B cell (primary cell): ENCODE measurements around the gene SLC1A1. TPM values are rescaled to one million over a fixed set of nuclear protein-coding genes. Genes with fewer than 3 reads are reported as not detected.

ENCODE experiments used
- ATAC-seq: fragments of 200-7000 bp; cut with Tn5 transposase; one replicate; pipeline ENCODE4 v1.10.0; 2021; ENCODE audit warnings: low read depth, mild to moderate bottlenecking, moderate number of reproducible peaks, moderate library complexity
- CTCF ChIA-PET: fragments of 350-600 bp; sonication (Branson Sonifier 250); formaldehyde crosslinking; loops from one replicate; lab custom pipeline; 2021; ENCODE audit warnings: antibody characterized with exemption, inconsistent platforms; lab: Charles Lee
- POLR2A ChIA-PET: fragments of 350-600 bp; sonication (Branson Sonifier 250); formaldehyde crosslinking; loops from one replicate; lab custom pipeline; 2021; ENCODE audit warnings: antibody characterized with exemption; lab: Charles Lee
- DNase-seq: peaks from one replicate; pipeline ENCODE4 v3.0.0; 2013
- H2AFZ ChIP-seq: 2 replicates; pipeline ENCODE4 v1.6.1; 2012; ENCODE audit warnings: mild to moderate bottlenecking, low read depth, low read length; ENCODE audit not compliant: insufficient read depth, poor library complexity, severe bottlenecking
- H3K27ac ChIP-seq, 2 donors: 1 replicate in 1 of 2; 2 replicates in 1 of 2; pipeline ENCODE4 v1.5.1; 2012 to 2013; ENCODE audit warnings: low read length in 2 of 2, mild to moderate bottlenecking in 2 of 2, moderate library complexity in 1 of 2
- H3K27me3 ChIP-seq, 4 experiments: fragments of 200-600 bp in 1 of 4; sonication (generic) in 1 of 4; replicated peaks in 1 of 4; 1 replicate in 2 of 4; 2 replicates in 2 of 4; pipeline versions ENCODE4 v1.6.1 to v1.7.0; 2013 to 2016; ENCODE audit warnings: low read length in 3 of 4, mild to moderate bottlenecking in 2 of 4, mixed read lengths in 1 of 4, moderate library complexity in 1 of 4; ENCODE audit not compliant: insufficient read depth in 4 of 4, control insufficient read depth in 3 of 4; ENCODE audit errors: control extremely low read depth in 1 of 4
- H3K36me3 ChIP-seq, 2 experiments: replicated peaks in 1 of 2; 1 replicate in 1 of 2; 2 replicates in 1 of 2; pipeline versions ENCODE4 v1.6.1 to v1.7.1; 2013; ENCODE audit warnings: low read length in 1 of 2; ENCODE audit not compliant: insufficient read depth in 2 of 2, control insufficient read depth in 1 of 2; ENCODE audit errors: control extremely low read depth in 1 of 2, extremely low read depth in 1 of 2
- H3K4me1 ChIP-seq, 2 donors: fragments of 200-600 bp in 1 of 2; sonication (generic) in 1 of 2; 1 replicate in 1 of 2; 2 replicates in 1 of 2; pipeline versions ENCODE4 v1.5.1 to v1.6.1; 2013 to 2017; ENCODE audit warnings: low read length in 2 of 2; ENCODE audit not compliant: control insufficient read depth in 2 of 2, insufficient read depth in 2 of 2
- H3K4me2 ChIP-seq: replicated peaks from 2 replicates; pipeline ENCODE3; 2012; ENCODE audit warnings: mild to moderate bottlenecking, low read depth, low read length; ENCODE audit not compliant: poor library complexity, severe bottlenecking
- H3K4me3 ChIP-seq, 5 experiments: fragments of 200-600 bp in 1 of 5; sonication (generic) in 1 of 5; 1 replicate in 3 of 5; 2 replicates in 2 of 5; pipeline versions ENCODE4 v1.5.1 to v1.7.0; 2011 to 2016; ENCODE audit warnings: low read length in 4 of 5, mild to moderate bottlenecking in 4 of 5, low read depth in 2 of 5, control low read depth in 1 of 5, moderate library complexity in 1 of 5; ENCODE audit not compliant: insufficient read depth in 1 of 5; ENCODE audit errors: control extremely low read depth in 1 of 5, extremely low read depth in 1 of 5
- H3K79me2 ChIP-seq: fragments of 200-600 bp; sonication (generic); one replicate; pipeline ENCODE4 v1.6.0; 2016; ENCODE audit warnings: low read length; ENCODE audit not compliant: control insufficient read depth, insufficient read depth
- H3K9ac ChIP-seq: fragments of 200-600 bp; sonication (generic); 2 replicates; pipeline ENCODE4 v1.6.1; 2017; ENCODE audit warnings: mild to moderate bottlenecking, low read length, moderate library complexity
- H3K9me3 ChIP-seq, 3 donors: one replicate each; pipeline versions ENCODE4 v1.6.1 to v1.7.1; 2013; ENCODE audit warnings: low read length in 2 of 3; ENCODE audit not compliant: control insufficient read depth in 2 of 3, insufficient read depth in 1 of 3; ENCODE audit errors: control extremely low read depth in 1 of 3
- H4K20me1 ChIP-seq: 2 replicates; pipeline ENCODE4 v1.6.0; 2012; ENCODE audit warnings: mild to moderate bottlenecking, low read length; ENCODE audit not compliant: insufficient read depth, control insufficient read depth, poor library complexity, severe bottlenecking
- H3K27ac Mint-ChIP-seq: one replicate; pipeline ENCODE4 v1.8.0; 2021; ENCODE audit warnings: mixed read lengths
- H3K27me3 Mint-ChIP-seq: one replicate; pipeline ENCODE4 v1.8.0; 2021; ENCODE audit warnings: mixed read lengths
- H3K4me1 Mint-ChIP-seq: one replicate; pipeline ENCODE4 v1.8.0; 2021; ENCODE audit warnings: mixed read lengths
- H3K4me3 Mint-ChIP-seq: one replicate; pipeline ENCODE4 v1.8.0; 2021; ENCODE audit warnings: mixed read lengths
- H3K9me3 Mint-ChIP-seq: one replicate; pipeline ENCODE4 v1.8.0; 2022; ENCODE audit warnings: mixed read lengths; ENCODE audit not compliant: insufficient read depth
- EZH2 ChIP-seq: IDR thresholded peaks from 2 replicates; pipeline ENCODE4 v1.6.1; 2012; ENCODE audit warnings: borderline replicate concordance, low read depth, mild to moderate bottlenecking, moderate library complexity, low read length; ENCODE audit not compliant: insufficient read depth, poor library complexity, severe bottlenecking
- WGBS: methylation state at CpG from one replicate; pipeline ENCODE4 v1.1.5; 2013; ENCODE audit warnings: missing lambda C conversion rate; ENCODE audit not compliant: insufficient coverage; 5-methylcytosine and 5-hydroxymethylcytosine counted together
- intact Hi-C: fragments of 100-400 bp; cut with micrococcal nuclease; formaldehyde crosslinking; loops from one replicate; pipeline ENCODE4 v1.10.0; 2022
- polyA plus RNA-seq: library from polyadenylated mRNA; depleted of rRNA; stranded (reverse); fragments of >200 nt; gene quantifications from 2 replicates; pipeline ENCODE4 v1.2.3, GENCODE V29; 2012
- total RNA-seq, 2 donors: library from RNA; stranded (reverse); fragments of 120-200 nt in 1 of 2; gene quantifications; 1 replicate in 1 of 2; 2 replicates in 1 of 2; pipeline versions ENCODE4 v1.2.3 to v1.2.4, GENCODE V29; 2013 to 2022
- TF ChIP-seq, protein P1 (sequence below): fragments of 200-600 bp; IDR thresholded peaks from one replicate; pipeline ENCODE4 v1.8.0; 2022; ENCODE audit warnings: antibody characterized with exemption, mild to moderate bottlenecking

Gene SLC1A1
- total and polyA plus RNA-seq, 2 donors (not counting 1 experiment from before 2014, with no cell fraction given) = 0.10 to 0.54 TPM

DNA sequence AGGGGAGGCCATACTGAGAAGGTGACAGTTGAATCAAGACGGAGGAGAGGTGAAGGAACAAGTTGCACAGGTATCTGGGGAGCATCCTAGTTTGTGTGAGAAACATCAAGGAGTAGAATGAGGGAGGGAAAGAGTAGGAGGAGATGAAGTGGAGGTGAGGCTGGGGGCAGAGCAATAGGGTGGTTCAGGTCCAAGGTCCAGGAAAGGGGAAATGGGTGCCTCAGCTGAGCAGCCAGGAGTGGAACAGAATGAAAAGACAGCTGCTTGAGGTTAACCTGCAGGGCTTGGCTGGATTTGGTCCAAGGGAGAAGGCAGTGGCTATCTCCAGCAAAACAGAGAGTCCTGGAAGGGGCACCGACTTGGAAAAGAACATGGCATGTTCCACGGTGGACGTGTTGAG is 5.3 kb downstream of the SLC1A1 start:
- intact Hi-C loops = no loop called here
- peaks cover 34% of the 10 kb centered on the region for H3K27me3 Mint-ChIP-seq

DNA sequence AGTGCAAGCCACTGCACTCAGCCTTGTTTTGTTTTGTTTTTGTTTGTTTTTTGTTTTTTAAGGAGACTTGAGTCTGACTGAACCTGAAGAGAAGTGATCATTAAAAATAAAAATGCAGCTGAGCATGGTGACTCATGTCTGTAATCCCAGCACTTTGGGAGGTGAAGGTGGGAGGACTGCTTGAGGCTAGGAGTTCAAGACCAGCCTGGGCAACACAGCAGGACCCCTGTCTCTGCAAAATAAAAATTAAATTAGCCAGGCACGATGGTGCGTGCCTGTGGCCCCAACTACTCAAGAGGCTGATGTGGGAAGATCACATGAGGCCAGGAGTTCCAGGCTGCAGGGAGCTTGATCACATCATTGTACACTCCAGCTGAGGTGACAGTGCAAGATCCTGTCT is 6.2 kb downstream of the SLC1A1 start:
- no peak overlapping the region for H3K9ac ChIP-seq
- no peaks in the 10 kb centered on the region for H3K36me3 ChIP-seq
- DNase-seq (no peak), ATAC-seq (no peak)
- H3K79me2 ChIP-seq = no peaks in the 10 kb centered on the region
- no peaks in the 10 kb centered on the region for H3K9me3 ChIP-seq
- peaks cover 0 to 1% of the 10 kb centered on the region in 2 donors for H3K4me1 ChIP-seq
- Mint-ChIP-seq H3K9me3 (no peaks in the 10 kb centered on the region), H3K27ac (no peak overlapping the region), H3K4me1 (peaks cover 4% of the 10 kb centered on the region), H3K4me3 (no peak overlapping the region), H3K27me3 (peaks cover 27% of the 10 kb centered on the region)
- H3K4me2 ChIP-seq = no peak overlapping the region
- intact Hi-C loops = no loop called here
- no peak overlapping the region for H2AFZ ChIP-seq
- no peak overlapping the region for H3K4me3 ChIP-seq
- TF ChIP-seq, protein P1, sequence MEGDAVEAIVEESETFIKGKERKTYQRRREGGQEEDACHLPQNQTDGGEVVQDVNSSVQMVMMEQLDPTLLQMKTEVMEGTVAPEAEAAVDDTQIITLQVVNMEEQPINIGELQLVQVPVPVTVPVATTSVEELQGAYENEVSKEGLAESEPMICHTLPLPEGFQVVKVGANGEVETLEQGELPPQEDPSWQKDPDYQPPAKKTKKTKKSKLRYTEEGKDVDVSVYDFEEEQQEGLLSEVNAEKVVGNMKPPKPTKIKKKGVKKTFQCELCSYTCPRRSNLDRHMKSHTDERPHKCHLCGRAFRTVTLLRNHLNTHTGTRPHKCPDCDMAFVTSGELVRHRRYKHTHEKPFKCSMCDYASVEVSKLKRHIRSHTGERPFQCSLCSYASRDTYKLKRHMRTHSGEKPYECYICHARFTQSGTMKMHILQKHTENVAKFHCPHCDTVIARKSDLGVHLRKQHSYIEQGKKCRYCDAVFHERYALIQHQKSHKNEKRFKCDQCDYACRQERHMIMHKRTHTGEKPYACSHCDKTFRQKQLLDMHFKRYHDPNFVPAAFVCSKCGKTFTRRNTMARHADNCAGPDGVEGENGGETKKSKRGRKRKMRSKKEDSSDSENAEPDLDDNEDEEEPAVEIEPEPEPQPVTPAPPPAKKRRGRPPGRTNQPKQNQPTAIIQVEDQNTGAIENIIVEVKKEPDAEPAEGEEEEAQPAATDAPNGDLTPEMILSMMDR = no peak
- TF ChIP-seq EZH2 = no peak
- no peak overlapping the region for H3K27ac ChIP-seq
- CTCF ChIA-PET = no interaction called here
- H3K27me3 ChIP-seq = peaks cover 0 to 22% (median 10%) of the 10 kb centered on the region in 4 experiments
- WGBS = 100% methylated on average over 2 of the region's 2 CpGs
- POLR2A ChIA-PET = interaction anchor here (0.6 kb wide), 1 partner anchor 1512 kb away, joined by 5 read pairs; a partner anchor contains a TSS
- H4K20me1 ChIP-seq = no peaks in the 10 kb centered on the region

More for the DNA sequence above, 5.3 kb downstream of the SLC1A1 start:
- Mint-ChIP-seq H3K4me1 (peaks cover 11% of the 10 kb centered on the region), H3K9me3 (no peaks in the 10 kb centered on the region), H3K27ac (no peak overlapping the region), H3K4me3 (no peak overlapping the region)
- TF ChIP-seq, protein P1 = no peak
- TF ChIP-seq EZH2 = no peak
- ChIA-PET POLR2A (no interaction called here), CTCF (no interaction called here)
- H2AFZ ChIP-seq = no peak overlapping the region
- no peaks in the 10 kb centered on the region for H4K20me1 ChIP-seq
- H3K9me3 ChIP-seq = peaks cover 0 to 4% (median 0%) of the 10 kb centered on the region in 3 donors
- DNase-seq (no peak), ATAC-seq (no peak)
- no peaks in the 10 kb centered on the region for H3K36me3 ChIP-seq
- no peak overlapping the region for H3K4me2 ChIP-seq
- WGBS = 89% methylated on average over 4 of the region's 4 CpGs
- no peaks in the 10 kb centered on the region for H3K79me2 ChIP-seq
- no peak overlapping the region for H3K4me3 ChIP-seq
- H3K27me3 ChIP-seq = peaks cover 0 to 31% (median 14%) of the 10 kb centered on the region in 4 experiments
- peaks cover 9 to 10% of the 10 kb centered on the region in 2 donors for H3K4me1 ChIP-seq
- H3K27ac ChIP-seq = no peak overlapping the region
- no peak overlapping the region for H3K9ac ChIP-seq
